ENCODE measurements around the gene GET4. TPM values are rescaled to one million over a fixed set of nuclear protein-coding genes. Genes with fewer than 3 reads are reported as not detected.
"Not testable (repeated sequence)": the region's sequence is repeated elsewhere in the genome, so short reads cannot be mapped to it uniquely, and the experiment has no call there.

Gene GET4
- polyA plus RNA-seq, 1 of the 3 experiments (the other 2 are of a cell fraction), result 63.1 TPM

GRCh38 chr7:939843-940242 lies 63.5 kb downstream of the GET4 start:
- H3K27ac ChIP-seq (ENCODE audit: low read depth in 2 of 2, low read length in 1 of 2), result no peak overlapping the region
- 81% methylated on average over 4 of the region's 4 CpGs for WGBS (ENCODE audit: low lambda C conversion rate)
- 0 out of 4 replicates have a peak, but pooled peaks cover 0 to 5% of the 10 kb centered on the region in 2 experiments for H3K4me1 ChIP-seq (ENCODE audit: control insufficient read depth in 1 of 2, insufficient read depth in 2 of 2, low read depth in 1 of 2, low read length in 1 of 2)
- peaks cover 8% of the 10 kb centered on the region for H3F3A ChIP-seq (replicated peaks; ENCODE audit: insufficient read depth)
- no peaks in the 10 kb centered on the region for H3K9me2 ChIP-seq
- H3K79me2 ChIP-seq (ENCODE audit: insufficient read depth), result no peaks in the 10 kb centered on the region
- no peak overlapping the region for H3K4me2 ChIP-seq
- no peak overlapping the region for H3K9ac ChIP-seq
- no peaks in the 10 kb centered on the region for H3K27me3 ChIP-seq (ENCODE audit: insufficient read depth)
- H3K9me3 ChIP-seq, result peaks cover 5% of the 10 kb centered on the region; the same call in 1 of the 2 replicates
- H3K36me3 ChIP-seq (replicated peaks in 1 of 2; ENCODE audit: control insufficient read depth in 1 of 2, insufficient read depth in 2 of 2, low read length in 1 of 2), result no peaks in the 10 kb centered on the region
- DNase-seq, result no peak
- no peak for TF ChIP-seq JUND (IDR thresholded peaks at IDR 0.05)
- no peak for TF ChIP-seq POLR2AphosphoS5 (IDR thresholded peaks at IDR 0.05; ENCODE audit: low read depth, low read length)
- TF ChIP-seq EP300 (IDR thresholded peaks at IDR 0.05; ENCODE audit: borderline replicate concordance in 1 of 2, low read depth in 1 of 2, low read length in 1 of 2), result no peak
- TF ChIP-seq RCOR1 (IDR thresholded peaks at IDR 0.05; ENCODE audit: low read length), result no peak
- TF ChIP-seq SMC3 (IDR thresholded peaks at IDR 0.05; ENCODE audit: low read depth, low read length), result no peak
- no peak for TF ChIP-seq RXRA (IDR thresholded peaks at IDR 0.05; ENCODE audit: borderline replicate concordance, low read depth)
- TF ChIP-seq ELF1 (IDR thresholded peaks at IDR 0.05), result no peak
- H3K4me3 ChIP-seq (ENCODE audit: low read depth in 2 of 2, low read length in 1 of 2), result no peak overlapping the region
- no peak overlapping the region for H2AFZ ChIP-seq (ENCODE audit: low read depth)
- H4K20me1 ChIP-seq (ENCODE audit: insufficient read depth), result no peaks in the 10 kb centered on the region
- ChIA-PET POLR2A (no interaction called here), CTCF (no interaction called here)

GRCh38 chr7:940599-941408 lies 64.5 kb downstream of the GET4 start:
- Histone ChIP-seq H3K79me2 (ENCODE audit: insufficient read depth) (no peaks in the 10 kb centered on the region), H2AFZ (ENCODE audit: low read depth) (no peak overlapping the region), H3K4me2 (no peak overlapping the region), H3K27me3 (ENCODE audit: insufficient read depth) (no peaks in the 10 kb centered on the region), H3K9me2 (no peaks in the 10 kb centered on the region), H3K4me3 (ENCODE audit: low read depth in 2 of 2, low read length in 1 of 2) (no peak overlapping the region), H3K9ac (no peak overlapping the region), H3K9me3 (peaks cover 5% of the 10 kb centered on the region; the same call in 1 of the 2 replicates), H3K27ac (ENCODE audit: low read depth in 2 of 2, low read length in 1 of 2) (0 out of 4 replicates have a peak overlapping the region, but pooled peaks of 1 of the 2 experiments have one; percentile 25), H4K20me1 (ENCODE audit: insufficient read depth) (no peaks in the 10 kb centered on the region), H3F3A (replicated peaks; ENCODE audit: insufficient read depth) (peaks cover 8% of the 10 kb centered on the region), H3K4me1 (ENCODE audit: control insufficient read depth in 1 of 2, insufficient read depth in 2 of 2, low read depth in 1 of 2, low read length in 1 of 2) (0 out of 4 replicates have a peak, but pooled peaks cover 0 to 5% of the 10 kb centered on the region in 2 experiments), H3K36me3 (replicated peaks in 1 of 2; ENCODE audit: control insufficient read depth in 1 of 2, insufficient read depth in 2 of 2, low read length in 1 of 2) (no peaks in the 10 kb centered on the region)
- DNase-seq, result no peak
- no peak for TF ChIP-seq RCOR1 (IDR thresholded peaks at IDR 0.05; ENCODE audit: low read length)
- TF ChIP-seq, protein P1, sequence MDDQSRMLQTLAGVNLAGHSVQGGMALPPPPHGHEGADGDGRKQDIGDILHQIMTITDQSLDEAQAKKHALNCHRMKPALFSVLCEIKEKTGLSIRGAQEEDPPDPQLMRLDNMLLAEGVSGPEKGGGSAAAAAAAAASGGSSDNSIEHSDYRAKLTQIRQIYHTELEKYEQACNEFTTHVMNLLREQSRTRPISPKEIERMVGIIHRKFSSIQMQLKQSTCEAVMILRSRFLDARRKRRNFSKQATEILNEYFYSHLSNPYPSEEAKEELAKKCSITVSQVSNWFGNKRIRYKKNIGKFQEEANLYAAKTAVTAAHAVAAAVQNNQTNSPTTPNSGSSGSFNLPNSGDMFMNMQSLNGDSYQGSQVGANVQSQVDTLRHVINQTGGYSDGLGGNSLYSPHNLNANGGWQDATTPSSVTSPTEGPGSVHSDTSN (IDR thresholded peaks at IDR 0.05), result no peak
- no peak for TF ChIP-seq RXRA (IDR thresholded peaks at IDR 0.05; ENCODE audit: borderline replicate concordance, low read depth)
- TF ChIP-seq ELF1 (IDR thresholded peaks at IDR 0.05), result no peak
- no peak for TF ChIP-seq RAD21 (IDR thresholded peaks at IDR 0.05; ENCODE audit: low read length)
- TF ChIP-seq CHD2 (IDR thresholded peaks at IDR 0.05; ENCODE audit: low read length, partially characterized antibody), result no peak
- ChIA-PET POLR2A (no interaction called here), CTCF (no interaction called here)
- WGBS (ENCODE audit: low lambda C conversion rate), result 7% methylated on average over 2 of the region's 2 CpGs

- H3K4me2 ChIP-seq; H3K36me3 ChIP-seq (replicated peaks in 1 of 2; ENCODE audit: control insufficient read depth in 1 of 2, insufficient read depth in 2 of 2, low read length in 1 of 2); POLR2A ChIA-PET; H2AFZ ChIP-seq (ENCODE audit: low read depth); H3K4me3 ChIP-seq (ENCODE audit: low read depth in 2 of 2, low read length in 1 of 2); H3K79me2 ChIP-seq (ENCODE audit: insufficient read depth); H3K27ac ChIP-seq (ENCODE audit: low read depth in 2 of 2, low read length in 1 of 2); H3K9me2 ChIP-seq; H3F3A ChIP-seq (replicated peaks; ENCODE audit: insufficient read depth); H3K9me3 ChIP-seq; H3K4me1 ChIP-seq (ENCODE audit: control insufficient read depth in 1 of 2, insufficient read depth in 2 of 2, low read depth in 1 of 2, low read length in 1 of 2); DNase-seq; H4K20me1 ChIP-seq (ENCODE audit: insufficient read depth); H3K9ac ChIP-seq; H3K27me3 ChIP-seq (ENCODE audit: insufficient read depth): not testable (repeated sequence)
- CTCF ChIA-PET, result interaction anchor here (1.3 kb wide), 1 partner anchor 35 kb away, joined by 3 read pairs; no protein-coding TSS in a partner anchor
- WGBS (ENCODE audit: low lambda C conversion rate), result 61% methylated on average over 4 of the region's 4 CpGs
Measured at GRCh38 chr7:943793-944192, 67.4 kb downstream of the GET4 start.
